Measurements from ENCODE around the gene FASTKD2. TPM values are rescaled to one million over a fixed set of nuclear protein-coding genes. Genes with fewer than 3 reads are reported as not detected.

FASTKD2 gene
- polyA plus RNA-seq, 3 donors = 10.2 to 12.7 (median 11.3) TPM

- H3K4me3 ChIP-seq (replicated peaks in 1 of 3; ENCODE audit: low read depth in 2 of 3, low read length in 3 of 3) = no peak overlapping the region
Measured at GRCh38 chr2:206723288-206723687, 42.1 kb upstream of the FASTKD2 start.

GRCh38 chr2:206727287-206727686 lies 38.1 kb upstream of the FASTKD2 start:
- Mint-ChIP-seq H3K4me3 (no peak overlapping the region), H3K27me3 (ENCODE audit: low read depth in 3 of 3) (peaks cover 0 to 7% (median 3%) of the 10 kb centered on the region in 3 donors), H3K9me3 (peaks cover 0 to 2% (median 0%) of the 10 kb centered on the region in 7 donors), H3K4me1 (no peaks in the 10 kb centered on the region), H3K27ac (no peak overlapping the region), H3K36me3 (no peaks in the 10 kb centered on the region)
- Histone ChIP-seq H4K20me1 (ENCODE audit: insufficient read depth, low read length) (no peaks in the 10 kb centered on the region), H3K27me3 (ENCODE audit: control insufficient read depth in 2 of 2, insufficient read depth in 2 of 2, low read length in 2 of 2) (no peaks in the 10 kb centered on the region), H3K27ac (ENCODE audit: low read depth in 1 of 2, low read length in 2 of 2) (no peak overlapping the region), H2AFZ (ENCODE audit: insufficient read depth, low read depth, low read length, poor library complexity, severe bottlenecking) (no peak overlapping the region), H3K36me3 (replicated peaks in 1 of 2; ENCODE audit: control insufficient read depth in 1 of 2, insufficient read depth in 2 of 2, low read length in 2 of 2) (no peaks in the 10 kb centered on the region), H3K4me2 (replicated peaks; ENCODE audit: extremely low read depth, low read length, poor library complexity, severe bottlenecking) (no peak overlapping the region), H3K79me2 (ENCODE audit: insufficient read depth, low read length) (no peaks in the 10 kb centered on the region), H3K9ac (ENCODE audit: insufficient read depth, low read length, poor library complexity, severe bottlenecking) (no peak overlapping the region), H3K4me3 (replicated peaks in 1 of 3; ENCODE audit: low read depth in 2 of 3, low read length in 3 of 3) (no peak overlapping the region), H3K4me1 (ENCODE audit: control insufficient read depth in 1 of 2, insufficient read depth in 2 of 2, low read length in 2 of 2) (no peaks in the 10 kb centered on the region), H3K9me3 (replicated peaks in 1 of 2; ENCODE audit: control insufficient read depth in 1 of 2, insufficient read depth in 1 of 2, low read length in 2 of 2) (no peaks in the 10 kb centered on the region)
- DNase-seq = no peak
- intact Hi-C loops (cut with micrococcal nuclease) = no loop called here
- WGBS (ENCODE audit: insufficient coverage) = 89% methylated on average over 1 of the region's 2 CpGs
- no peak for TF ChIP-seq CTCF (IDR thresholded peaks at IDR 0.05)

More at GRCh38 chr2:206723288-206723687, 42.1 kb upstream of the FASTKD2 start:
- Histone ChIP-seq H3K4me2 (replicated peaks; ENCODE audit: extremely low read depth, low read length, poor library complexity, severe bottlenecking) (no peak overlapping the region), H3K4me1 (ENCODE audit: control insufficient read depth in 1 of 2, insufficient read depth in 2 of 2, low read length in 2 of 2) (no peaks in the 10 kb centered on the region), H3K9me3 (replicated peaks in 1 of 2; ENCODE audit: control insufficient read depth in 1 of 2, insufficient read depth in 1 of 2, low read length in 2 of 2) (no peaks in the 10 kb centered on the region), H4K20me1 (ENCODE audit: insufficient read depth, low read length) (no peaks in the 10 kb centered on the region), H2AFZ (ENCODE audit: insufficient read depth, low read depth, low read length, poor library complexity, severe bottlenecking) (no peak overlapping the region), H3K79me2 (ENCODE audit: insufficient read depth, low read length) (no peaks in the 10 kb centered on the region), H3K36me3 (replicated peaks in 1 of 2; ENCODE audit: control insufficient read depth in 1 of 2, insufficient read depth in 2 of 2, low read length in 2 of 2) (no peaks in the 10 kb centered on the region), H3K27me3 (ENCODE audit: control insufficient read depth in 2 of 2, insufficient read depth in 2 of 2, low read length in 2 of 2) (no peaks in the 10 kb centered on the region), H3K27ac (ENCODE audit: low read depth in 1 of 2, low read length in 2 of 2) (no peak overlapping the region), H3K9ac (ENCODE audit: insufficient read depth, low read length, poor library complexity, severe bottlenecking) (no peak overlapping the region)
- WGBS (ENCODE audit: insufficient coverage) = no CpG with 5 or more reads among the region's 1 CpG
- Mint-ChIP-seq H3K9me3 (peaks cover 0 to 3% (median 0%) of the 10 kb centered on the region in 7 donors), H3K4me1 (no peaks in the 10 kb centered on the region), H3K27me3 (ENCODE audit: low read depth in 3 of 3) (peaks cover 0 to 3% (median 2%) of the 10 kb centered on the region in 3 donors), H3K36me3 (no peaks in the 10 kb centered on the region), H3K27ac (no peak overlapping the region), H3K4me3 (no peak overlapping the region)
- DNase-seq = no peak
- intact Hi-C loops (cut with micrococcal nuclease) = no loop called here
- no peak for TF ChIP-seq CTCF (IDR thresholded peaks at IDR 0.05)

All from CD14-positive monocyte (primary cell).